Naive thymus-derived CD8-positive, alpha-beta T cell (primary cell): ENCODE measurements around the gene ATP5F1B. TPM values are rescaled to one million over a fixed set of nuclear protein-coding genes. Genes with fewer than 3 reads are reported as not detected.

Experiments
- polyA plus RNA-seq, 3 donors: library from polyadenylated mRNA; unstranded; fragments of 300-500 nt; fragmentation: Illumina TruSeq; gene quantifications; one replicate each; pipeline ENCODE4 v1.2.3, GENCODE V29; 2021
- total RNA-seq, 8 experiments: library from RNA in 2 of 8; stranded (reverse) in 2 of 8; gene quantifications; one replicate each; pipeline ENCODE4 v1.2.3 and lab custom pipeline; 2021 to 2026

ATP5F1B gene
- total and polyA plus RNA-seq, 5 experiments from 2014 or later = 269 to 879 (median 724) TPM

Other genes with a start within 250 kb of the ATP5F1B start
- 1 to 10 TPM; 5.5 to 5.8 TPM for gene TIMELESS, start 196.6 kb downstream of the ATP5F1B start, total RNA-seq
- 1 to 10 TPM; 3.3 to 4.2 (median 3.5) TPM for gene TIMELESS, start 196.6 kb downstream of the ATP5F1B start, polyA plus RNA-seq
- gene MIP, start 191.3 kb downstream of the ATP5F1B start, total RNA-seq = not detected
- not detected for gene MIP, start 191.3 kb downstream of the ATP5F1B start, polyA plus RNA-seq
- gene SPRYD4, start 177.4 kb downstream of the ATP5F1B start, total RNA-seq = 1 to 10 TPM; 9.0 to 9.4 TPM
- 1 to 10 TPM; 1.3 to 1.6 (median 1.4) TPM for gene SPRYD4, start 177.4 kb downstream of the ATP5F1B start, polyA plus RNA-seq
- 10 to 100 TPM; 10.9 to 11.5 TPM for gene GLS2, start 157.8 kb downstream of the ATP5F1B start, total RNA-seq
- 1 to 10 TPM; 3.2 to 6.5 (median 6.4) TPM for gene GLS2, start 157.8 kb downstream of the ATP5F1B start, polyA plus RNA-seq
- gene RBMS2, start 124.2 kb downstream of the ATP5F1B start, total RNA-seq = 1 to 10 TPM; 4.1 to 4.7 TPM
- 1 to 10 TPM; 1.2 to 6.2 (median 2.2) TPM for gene RBMS2, start 124.2 kb downstream of the ATP5F1B start, polyA plus RNA-seq
- gene BAZ2A, start 15.7 kb downstream of the ATP5F1B start, total RNA-seq = 100 to 1,000 TPM; 198 to 202 TPM
- 10 to 100 TPM; 14.3 to 29.5 (median 24.1) TPM for gene BAZ2A, start 15.7 kb downstream of the ATP5F1B start, polyA plus RNA-seq
- 100 to 1,000 TPM; 179 to 197 TPM for gene PTGES3, start 42.3 kb upstream of the ATP5F1B start, total RNA-seq
- 100 to 1,000 TPM; 229 to 236 (median 234) TPM for gene PTGES3, start 42.3 kb upstream of the ATP5F1B start, polyA plus RNA-seq
- gene NACA, start 79.3 kb upstream of the ATP5F1B start, total RNA-seq = 1,000 to 10,000 TPM; 1,471 to 1,474 TPM
- 1,000 to 10,000 TPM; 1,330 to 1,441 (median 1,344) TPM for gene NACA, start 79.3 kb upstream of the ATP5F1B start, polyA plus RNA-seq
- gene PRIM1, start 106.3 kb upstream of the ATP5F1B start, total RNA-seq = 10 to 100 TPM; 26.3 to 26.7 TPM
- 10 to 100 TPM; 43.8 to 49.1 (median 45.8) TPM for gene PRIM1, start 106.3 kb upstream of the ATP5F1B start, polyA plus RNA-seq
- 1 to 10 TPM; 1.2 to 1.3 TPM for gene HSD17B6, start 117.3 kb upstream of the ATP5F1B start, total RNA-seq
- gene HSD17B6, start 117.3 kb upstream of the ATP5F1B start, polyA plus RNA-seq = 1 to 10 TPM in 2 of 3 donors, under 1 TPM in 1; 0.71 to 1.3 (median 1.1) TPM